HG02884 (cell line): Measurements from ENCODE around the gene SLIT3.
"Not testable (repeated sequence)": the region's sequence is repeated elsewhere in the genome, so short reads cannot be mapped to it uniquely, and the experiment has no call there.

ENCODE experiments used
- ATAC-seq: cut with Tn5 transposase; IDR thresholded peaks from one replicate; pipeline ENCODE4 v1.9.1; 2021; ENCODE audit warnings: mild to moderate bottlenecking, moderate library complexity; ENCODE audit not compliant: unreplicated experiment

The SLIT3 gene

DNA sequence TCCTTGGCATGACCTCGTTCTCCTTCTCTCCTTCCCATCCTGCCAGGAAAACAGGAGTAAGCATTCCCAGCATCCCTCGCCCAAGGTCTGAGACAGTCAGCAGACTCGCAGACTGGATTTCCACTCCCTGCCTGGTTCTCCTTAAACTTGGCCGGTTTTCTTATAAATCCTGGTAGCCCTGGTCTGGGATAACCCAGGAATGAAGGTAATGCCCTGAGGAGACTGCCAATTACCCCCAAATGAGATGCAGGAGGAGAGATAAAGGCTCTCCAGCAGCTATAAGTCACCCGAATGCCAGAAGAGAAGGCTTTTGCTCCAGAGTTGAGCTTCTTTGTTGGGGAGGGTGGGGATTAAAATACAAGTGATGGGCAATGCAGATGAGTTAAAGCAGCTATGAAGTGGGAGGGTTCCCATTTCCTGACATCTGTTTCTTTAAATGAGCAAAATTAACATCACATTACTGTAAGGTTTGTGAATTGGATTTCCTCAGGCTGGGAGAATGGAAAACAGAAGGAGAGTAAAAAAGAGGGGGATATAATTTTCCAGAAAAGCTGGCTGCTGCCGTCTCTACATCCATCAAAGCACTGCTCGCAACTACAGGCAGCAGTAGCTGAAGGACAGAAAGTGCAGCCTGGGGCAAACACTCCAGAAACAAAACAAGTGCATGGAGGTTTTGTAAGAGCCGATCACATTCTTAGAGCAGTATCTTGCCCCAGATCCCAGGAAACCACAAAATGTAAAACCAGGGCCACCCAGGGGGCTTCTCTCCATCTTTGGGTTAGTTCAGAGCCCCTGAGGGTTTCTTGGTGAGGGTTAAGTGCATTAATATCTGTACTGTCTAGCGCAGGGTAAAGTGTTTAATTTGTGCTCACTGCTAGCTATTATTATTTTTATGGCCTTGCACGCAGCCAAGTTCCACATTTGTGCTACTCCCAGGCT lies 544.2 kb downstream of the SLIT3 start:
- no peak for ATAC-seq

DNA sequence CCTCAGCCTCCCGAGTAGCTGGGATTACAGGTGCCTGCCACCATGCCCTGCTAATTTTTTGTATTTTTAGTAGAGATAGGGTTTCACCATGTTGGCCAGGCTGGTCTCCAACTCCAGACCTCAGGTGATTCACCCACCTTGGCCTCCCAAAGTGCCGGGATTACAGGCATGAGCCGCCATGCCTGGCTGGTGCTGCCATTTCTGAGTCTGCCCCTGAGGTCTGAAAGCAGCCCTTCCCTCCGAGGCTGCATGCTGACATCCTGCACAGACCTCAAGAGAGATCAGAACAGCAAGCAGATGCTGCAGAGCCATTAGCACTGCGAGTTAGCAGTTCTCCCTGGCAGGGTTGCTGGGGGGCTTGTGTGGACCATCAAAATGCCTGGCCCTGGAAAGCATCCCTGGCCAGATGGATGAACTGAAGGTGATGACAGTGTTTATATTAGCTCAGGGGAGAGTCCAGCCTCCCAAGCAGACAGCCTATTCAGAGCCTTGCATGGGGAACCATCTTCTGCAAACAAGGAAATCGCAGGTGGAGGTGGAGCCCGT lies 545.3 kb downstream of the SLIT3 start:
- ATAC-seq: no peak

DNA sequence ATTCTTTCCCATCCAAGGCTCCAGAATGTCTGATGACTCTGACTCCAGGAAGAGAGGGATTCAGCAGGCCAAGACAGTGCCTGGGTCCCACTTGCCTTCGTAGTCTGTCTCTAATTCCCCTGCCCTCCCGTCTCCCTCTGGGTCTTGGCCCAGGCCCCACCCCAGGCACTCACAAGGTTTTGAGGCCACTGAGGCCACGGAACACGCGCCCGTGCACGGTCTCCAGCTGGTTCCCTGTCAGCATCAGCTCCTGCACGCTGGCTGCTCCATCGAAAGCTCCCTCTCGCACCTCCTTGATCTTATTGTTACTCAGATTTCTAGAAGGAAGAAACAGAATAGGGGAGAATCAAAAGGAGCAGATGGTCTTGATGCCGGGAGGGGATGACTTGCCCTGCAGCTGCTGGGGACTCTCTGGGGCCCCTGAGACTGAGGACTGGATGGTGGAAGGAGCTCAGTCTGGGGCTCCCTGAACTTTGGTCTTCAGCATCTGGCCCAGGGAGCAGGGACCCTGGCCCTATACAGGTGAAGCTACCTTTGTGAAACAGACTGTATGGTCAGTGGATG lies 547.2 kb downstream of the SLIT3 start:
- no peak for ATAC-seq

- ATAC-seq: no peak
Observed at GRCh38 chr5:168752416-168753190, 548.3 kb downstream of the SLIT3 start.

- ATAC-seq: no peak
Observed at GRCh38 chr5:168752012-168752411, 548.9 kb downstream of the SLIT3 start.

GRCh38 chr5:168750926-168751325 lies 550.0 kb downstream of the SLIT3 start:
- no peak for ATAC-seq

GRCh38 chr5:168749391-168750100 lies 551.4 kb downstream of the SLIT3 start:
- no peak for ATAC-seq

GRCh38 chr5:168747987-168748777 lies 552.8 kb downstream of the SLIT3 start:
- peak; percentile 54 for ATAC-seq

DNA sequence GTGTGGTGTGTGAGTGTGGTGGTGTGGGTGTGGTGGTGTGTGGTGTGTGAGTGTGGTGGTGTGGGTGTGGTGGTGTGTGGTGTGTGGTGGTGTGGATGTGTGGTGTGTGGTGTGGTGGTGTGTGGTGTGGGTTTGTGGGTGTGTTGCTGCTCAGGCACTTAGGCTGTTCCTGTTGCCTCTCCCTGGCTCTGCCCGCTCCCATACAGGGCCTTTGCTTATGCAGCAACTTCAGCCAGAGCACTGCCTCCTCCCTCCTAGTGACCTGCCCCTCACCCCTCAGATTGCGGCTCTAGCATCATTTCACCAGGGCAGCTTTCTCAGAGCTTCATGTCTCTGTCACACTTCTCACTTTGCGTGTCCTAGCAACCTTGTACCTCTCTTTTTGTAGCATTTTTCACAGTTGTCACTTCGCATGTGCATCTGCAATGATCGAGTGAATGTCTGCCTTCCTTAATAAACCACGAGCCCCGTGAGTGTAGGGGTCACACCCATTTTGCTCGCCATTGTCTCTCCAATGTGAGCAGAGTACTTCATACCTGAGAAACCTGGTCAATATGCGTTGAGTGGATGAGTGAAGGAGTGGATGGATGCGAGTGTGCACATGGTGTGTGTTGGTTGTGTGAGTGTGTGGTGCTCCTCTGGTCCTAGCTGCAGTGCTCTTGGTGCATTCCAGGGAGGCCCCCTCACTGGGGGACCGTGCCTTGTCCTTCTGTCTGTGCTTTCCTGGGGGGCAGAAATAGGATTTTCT lies 553.9 kb downstream of the SLIT3 start:
- ATAC-seq: no peak

DNA sequence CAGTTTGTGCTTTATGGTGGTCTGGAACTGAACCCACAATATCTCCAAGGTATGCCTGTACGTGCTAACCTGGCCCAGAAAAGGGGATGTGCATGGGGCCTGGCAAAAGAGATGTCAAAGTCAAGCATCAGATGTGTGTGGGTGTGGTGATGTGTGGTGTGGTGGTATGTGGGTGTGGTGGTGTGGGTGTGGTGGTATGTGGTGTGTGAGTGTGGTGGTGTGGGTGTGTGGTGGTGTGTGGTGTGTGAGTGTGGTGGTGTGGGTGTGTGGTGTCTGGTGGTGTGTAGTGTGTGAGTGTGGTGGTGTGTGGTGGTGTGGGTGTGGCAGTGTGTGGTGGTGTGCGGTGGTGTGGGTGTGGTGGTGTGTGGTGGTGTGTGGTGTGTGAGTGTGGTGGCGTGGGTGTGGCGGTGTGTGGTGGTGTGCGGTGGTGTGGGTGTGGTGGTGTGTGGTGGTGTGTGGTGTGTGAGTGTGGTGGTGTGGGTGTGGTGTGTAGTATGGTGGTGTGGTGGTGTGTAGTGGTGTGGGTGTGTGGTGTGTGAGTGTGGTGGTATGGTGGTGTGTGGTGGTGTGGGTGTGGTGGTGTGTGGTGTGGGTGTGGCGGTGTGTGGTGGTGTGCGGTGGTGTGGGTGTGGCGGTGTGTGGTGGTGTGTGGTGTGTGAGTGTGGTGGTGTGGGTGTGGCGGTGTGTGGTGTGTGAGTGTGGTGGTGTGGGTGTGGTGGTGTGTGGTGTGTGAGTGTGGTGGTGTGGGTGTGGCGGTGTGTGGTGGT lies 554.6 kb downstream of the SLIT3 start:
- not testable (repeated sequence) for ATAC-seq

- no peak for ATAC-seq
Observed at GRCh38 chr5:168743617-168744016, 557.3 kb downstream of the SLIT3 start.

GRCh38 chr5:168742311-168742710 lies 558.6 kb downstream of the SLIT3 start:
- ATAC-seq: not testable (repeated sequence)

- ATAC-seq: no peak
Observed at GRCh38 chr5:168740811-168741213, 560.1 kb downstream of the SLIT3 start.

DNA sequence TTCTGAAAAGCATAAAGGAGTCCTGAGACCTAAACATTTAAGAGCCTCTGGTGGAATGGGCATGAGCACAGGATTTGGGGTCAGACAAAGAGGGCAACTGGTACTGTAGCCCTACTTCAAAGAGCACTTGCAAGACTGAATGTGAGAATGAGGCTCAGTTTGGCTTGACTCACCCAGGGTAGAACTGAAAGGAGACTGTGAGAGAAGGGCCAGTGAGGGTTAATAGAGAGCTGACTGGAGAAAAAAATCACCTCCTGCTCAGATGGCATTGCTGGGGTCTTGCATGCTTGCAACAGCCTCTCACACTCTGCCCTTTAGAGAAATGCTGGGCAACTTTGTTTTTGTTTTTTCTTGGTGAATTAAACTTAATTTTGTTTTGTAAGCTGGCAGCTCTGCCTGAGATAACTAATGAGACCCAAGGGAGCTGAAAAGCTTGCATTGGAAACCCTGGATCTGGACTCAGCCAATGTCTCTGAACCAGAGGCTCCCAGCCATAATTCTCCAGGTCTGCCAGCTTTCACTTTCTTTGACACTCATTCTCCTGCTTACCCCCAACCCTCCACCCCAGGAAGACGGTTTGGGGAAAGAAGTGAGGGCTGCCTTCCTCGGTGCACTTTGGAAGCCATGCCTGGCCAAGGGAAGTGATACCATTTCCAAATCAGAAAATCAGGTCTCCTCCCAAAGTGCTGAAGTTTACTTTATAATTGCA lies 560.7 kb downstream of the SLIT3 start:
- ATAC-seq: no peak

- no peak for ATAC-seq
Observed at GRCh38 chr5:168737066-168737465, 563.9 kb downstream of the SLIT3 start.

GRCh38 chr5:168736281-168736831 lies 564.6 kb downstream of the SLIT3 start:
- no peak for ATAC-seq

- peak; percentile 87 for ATAC-seq
Observed at GRCh38 chr5:168734620-168735300, 566.2 kb downstream of the SLIT3 start.
